ENCODE data around the gene JMY.

DNA sequence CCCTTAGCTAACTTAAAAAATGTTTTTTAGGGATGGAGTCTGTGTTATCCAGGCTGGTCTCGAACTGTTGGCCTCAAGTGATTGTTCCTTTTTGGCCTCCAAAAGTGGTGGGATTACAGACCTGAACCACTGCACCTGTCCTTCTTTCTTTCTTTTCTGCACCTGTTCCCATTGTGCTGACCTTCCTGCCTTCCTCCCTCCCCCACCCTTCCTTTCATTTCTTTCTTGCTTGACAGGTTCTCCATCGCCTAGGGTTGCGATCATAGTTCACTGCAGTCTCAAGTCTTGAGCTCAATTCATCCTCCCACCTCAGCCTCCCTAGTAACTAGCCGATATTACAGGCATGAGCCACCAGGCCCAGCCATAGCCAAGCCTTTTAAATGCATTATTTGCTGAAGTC, 20.6 kb downstream of the JMY start:
- TF ChIP-seq, protein P1, sequence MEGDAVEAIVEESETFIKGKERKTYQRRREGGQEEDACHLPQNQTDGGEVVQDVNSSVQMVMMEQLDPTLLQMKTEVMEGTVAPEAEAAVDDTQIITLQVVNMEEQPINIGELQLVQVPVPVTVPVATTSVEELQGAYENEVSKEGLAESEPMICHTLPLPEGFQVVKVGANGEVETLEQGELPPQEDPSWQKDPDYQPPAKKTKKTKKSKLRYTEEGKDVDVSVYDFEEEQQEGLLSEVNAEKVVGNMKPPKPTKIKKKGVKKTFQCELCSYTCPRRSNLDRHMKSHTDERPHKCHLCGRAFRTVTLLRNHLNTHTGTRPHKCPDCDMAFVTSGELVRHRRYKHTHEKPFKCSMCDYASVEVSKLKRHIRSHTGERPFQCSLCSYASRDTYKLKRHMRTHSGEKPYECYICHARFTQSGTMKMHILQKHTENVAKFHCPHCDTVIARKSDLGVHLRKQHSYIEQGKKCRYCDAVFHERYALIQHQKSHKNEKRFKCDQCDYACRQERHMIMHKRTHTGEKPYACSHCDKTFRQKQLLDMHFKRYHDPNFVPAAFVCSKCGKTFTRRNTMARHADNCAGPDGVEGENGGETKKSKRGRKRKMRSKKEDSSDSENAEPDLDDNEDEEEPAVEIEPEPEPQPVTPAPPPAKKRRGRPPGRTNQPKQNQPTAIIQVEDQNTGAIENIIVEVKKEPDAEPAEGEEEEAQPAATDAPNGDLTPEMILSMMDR (IDR thresholded peaks at IDR 0.05): no peak
- TF ChIP-seq EP300 (IDR thresholded peaks at IDR 0.05): no peak

Measured in ovary (tissue), 3 donors.